CD8-positive, alpha-beta memory T cell (primary cell): ENCODE data around the gene MIPEP. TPM values are rescaled to one million over a fixed set of nuclear protein-coding genes. Genes with fewer than 3 reads are reported as not detected.
"Not testable (repeated sequence)": the region's sequence is repeated elsewhere in the genome, so short reads cannot be mapped to it uniquely, and the experiment has no call there.

Source experiments
- CTCF ChIA-PET: fragments of 350-600 bp; sonication (Branson Sonifier 250); formaldehyde crosslinking; loops from one replicate; lab custom pipeline; 2021; ENCODE audit warnings: antibody characterized with exemption; lab: Charles Lee
- POLR2A ChIA-PET: fragments of 350-600 bp; sonication (Branson Sonifier 250); formaldehyde crosslinking; loops from one replicate; lab custom pipeline; 2021; ENCODE audit warnings: antibody characterized with exemption; lab: Charles Lee
- DNase-seq, 5 donors: peaks; one replicate each; pipeline versions ENCODE4 v3.0.0 to v3.0.0-alpha.2; 2020 to 2022; ENCODE audit warnings: mixed read lengths in 1 of 5
- H3K27ac ChIP-seq: one replicate; pipeline ENCODE4 v1.7.0; 2013; ENCODE audit warnings: low read depth, mild to moderate bottlenecking, low read length, moderate library complexity
- H3K27me3 ChIP-seq: 2 replicates; pipeline ENCODE4 v1.7.0; 2013; ENCODE audit warnings: low read length, mild to moderate bottlenecking; ENCODE audit not compliant: insufficient read depth, poor library complexity, severe bottlenecking
- H3K36me3 ChIP-seq: 2 replicates; pipeline ENCODE4 v1.7.0; 2013; ENCODE audit warnings: mild to moderate bottlenecking, low read length, moderate library complexity; ENCODE audit not compliant: insufficient read depth
- H3K4me1 ChIP-seq: 2 replicates; pipeline ENCODE4 v1.7.0; 2013; ENCODE audit warnings: mild to moderate bottlenecking, low read length, moderate library complexity; ENCODE audit not compliant: insufficient read depth
- H3K4me3 ChIP-seq: 2 replicates; pipeline ENCODE4 v1.7.0; 2013; ENCODE audit warnings: mild to moderate bottlenecking, low read length
- H3K9me3 ChIP-seq: 2 replicates; pipeline ENCODE4 v1.7.0; 2013; ENCODE audit warnings: mild to moderate bottlenecking, low read length
- H3K27ac Mint-ChIP-seq, 8 donors: one replicate each; pipeline ENCODE4 v1.8.0; 2020 to 2021; ENCODE audit warnings: mixed read lengths in 8 of 8, mild to moderate bottlenecking in 6 of 8, inconsistent platforms in 3 of 8, moderate library complexity in 3 of 8
- H3K27me3 Mint-ChIP-seq, 2 donors: one replicate each; pipeline ENCODE4 v1.8.0; 2020 to 2021; ENCODE audit warnings: mixed read lengths in 2 of 2, mild to moderate bottlenecking in 1 of 2, moderate library complexity in 1 of 2
- H3K36me3 Mint-ChIP-seq, 3 donors: one replicate each; pipeline ENCODE4 v1.8.0; 2020 to 2021; ENCODE audit warnings: mixed read lengths in 3 of 3, inconsistent platforms in 1 of 3, mild to moderate bottlenecking in 1 of 3
- H3K4me1 Mint-ChIP-seq, 3 donors: one replicate each; pipeline ENCODE4 v1.8.0; 2020 to 2021; ENCODE audit warnings: mixed read lengths in 3 of 3, inconsistent platforms in 1 of 3, mild to moderate bottlenecking in 1 of 3
- H3K4me3 Mint-ChIP-seq, 7 donors: one replicate each; pipeline ENCODE4 v1.8.0; 2020 to 2021; ENCODE audit warnings: mixed read lengths in 7 of 7, mild to moderate bottlenecking in 6 of 7, moderate library complexity in 4 of 7, inconsistent platforms in 2 of 7
- H3K9me3 Mint-ChIP-seq, 5 donors: one replicate each; pipeline ENCODE4 v1.8.0; 2020 to 2022; ENCODE audit warnings: mixed read lengths in 5 of 5, mild to moderate bottlenecking in 3 of 5, moderate library complexity in 2 of 5, inconsistent platforms in 1 of 5
- polyA plus RNA-seq: library from polyadenylated mRNA; unstranded; fragments of 300-500 nt; fragmentation: Illumina TruSeq; gene quantifications from one replicate; pipeline ENCODE4 v1.2.3, GENCODE V29; 2021
- total RNA-seq, 2 experiments: library from RNA; stranded (reverse); gene quantifications; one replicate each; pipeline ENCODE4 v1.2.3, GENCODE V29; 2021

MIPEP gene
- total and polyA plus RNA-seq, 3 experiments from 2014 or later: 17.9 to 23.7 (median 18.8) TPM

DNA sequence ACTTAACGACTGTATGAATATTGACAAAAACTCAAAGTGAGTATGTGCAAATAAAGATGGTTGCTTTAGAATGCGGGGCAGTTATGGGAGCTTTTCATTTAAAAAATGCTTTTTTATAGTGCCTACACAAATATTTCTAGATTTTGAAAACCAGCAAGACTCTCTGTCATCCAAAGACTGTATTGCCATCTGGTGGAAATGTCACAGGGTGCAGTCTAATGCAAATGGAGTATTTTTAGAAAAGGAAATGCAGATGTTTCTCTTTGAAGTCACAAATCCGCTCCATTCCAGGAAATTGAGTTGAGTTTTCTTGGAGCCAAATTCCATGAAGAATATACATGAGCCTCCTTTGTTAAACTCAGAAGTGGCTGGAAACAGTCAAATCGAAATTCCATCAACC lies 10.4 kb upstream of the MIPEP start:
- POLR2A ChIA-PET: no interaction called here

DNA sequence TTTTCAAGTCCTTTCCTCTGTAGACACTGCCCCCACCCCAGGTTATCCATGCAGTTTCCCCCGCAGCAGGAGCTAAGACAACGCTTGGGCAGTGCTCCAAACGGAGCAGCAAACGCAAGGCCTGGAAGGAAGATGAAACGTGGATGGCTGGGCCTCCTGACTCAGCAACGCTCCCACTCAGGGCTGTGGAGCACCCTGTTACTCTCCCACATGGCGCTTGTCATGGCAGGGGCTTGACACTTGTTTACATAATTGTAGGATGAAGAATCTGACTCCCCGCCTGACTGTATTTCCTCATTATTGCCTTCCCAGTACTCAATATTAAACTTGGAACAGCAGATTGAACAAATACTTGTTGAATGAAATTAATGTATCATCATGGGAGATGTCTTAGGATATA lies 8.9 kb upstream of the MIPEP start:
- Mint-ChIP-seq H3K4me1 (peaks cover 2 to 6% (median 3%) of the 10 kb centered on the region in 3 donors), H3K27ac (no peak overlapping the region), H3K27me3 (peaks cover 19 to 44% of the 10 kb centered on the region in 2 donors), H3K4me3 (no peak overlapping the region), H3K36me3 (no peaks in the 10 kb centered on the region), H3K9me3 (no peaks in the 10 kb centered on the region)
- Histone ChIP-seq H3K4me1 (no peaks in the 10 kb centered on the region), H3K27me3 (peaks cover 15% of the 10 kb centered on the region), H3K27ac (no peak overlapping the region), H3K9me3 (no peaks in the 10 kb centered on the region), H3K36me3 (no peaks in the 10 kb centered on the region), H3K4me3 (no peak overlapping the region)
- ChIA-PET POLR2A (interaction anchor here (0.8 kb wide), 1 partner anchor 8 kb away, joined by 3 read pairs; no protein-coding TSS in a partner anchor), CTCF (interaction anchor here (2.0 kb wide), 1 partner anchor 9 kb away, joined by 9 read pairs; the partner anchor contains the start of gene MIPEP)
- no peak for DNase-seq

More for the DNA sequence above, 10.4 kb upstream of the MIPEP start:
- H3K4me3 Mint-ChIP-seq: no peak overlapping the region
- H3K9me3 Mint-ChIP-seq: no peaks in the 10 kb centered on the region
- Histone ChIP-seq H3K36me3 (no peaks in the 10 kb centered on the region), H3K4me1 (no peaks in the 10 kb centered on the region), H3K9me3 (no peaks in the 10 kb centered on the region), H3K27ac (no peak overlapping the region), H3K4me3 (no peak overlapping the region), H3K27me3 (peaks cover 23% of the 10 kb centered on the region)
- DNase-seq: peak in 2 of 5 donors; percentile 12 to 32
- peaks cover 28 to 50% of the 10 kb centered on the region in 2 donors for H3K27me3 Mint-ChIP-seq
- H3K4me1 Mint-ChIP-seq: peaks cover 3 to 13% (median 4%) of the 10 kb centered on the region in 3 donors
- no peaks in the 10 kb centered on the region for H3K36me3 Mint-ChIP-seq
- no peak overlapping the region for H3K27ac Mint-ChIP-seq
- CTCF ChIA-PET: interaction anchor here (1.4 to 2.5 kb wide), 3 partner anchors 10 to 20 kb away, joined by 3 to 9 read pairs (median 9); partner anchors contain the start of gene MIPEP

DNA sequence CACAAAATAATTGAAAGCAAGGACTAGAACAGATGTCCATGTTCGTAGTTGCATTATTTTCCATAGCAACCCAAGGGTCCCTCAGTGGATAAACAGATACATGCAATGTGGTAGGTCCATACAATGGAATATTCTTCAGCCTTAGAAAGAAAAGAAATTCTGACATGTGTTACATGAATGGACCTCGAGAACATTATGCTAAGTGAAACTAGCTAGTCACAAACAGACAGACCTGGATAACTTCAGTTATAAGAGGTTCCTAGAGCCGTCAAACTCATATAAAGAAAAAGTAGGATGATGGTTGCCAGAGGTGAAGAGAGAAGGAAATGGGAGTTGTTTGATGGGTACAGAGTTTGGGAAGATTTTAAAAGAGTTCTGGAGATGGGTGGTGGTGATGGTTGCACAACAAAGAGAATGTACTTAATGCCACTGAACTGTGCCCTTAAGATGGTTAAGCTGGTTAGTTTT lies 8.3 kb upstream of the MIPEP start, which contains the start of gene C1QTNF9B:
Gene C1QTNF9B (minus strand): TSS at position 51 of the 468 bp plus-strand sequence.
- not testable (repeated sequence) for H3K4me1 ChIP-seq, H3K9me3 Mint-ChIP-seq, H3K4me1 Mint-ChIP-seq, H3K36me3 ChIP-seq, H3K27ac Mint-ChIP-seq, H3K27me3 ChIP-seq, H3K4me3 ChIP-seq, H3K9me3 ChIP-seq, H3K4me3 Mint-ChIP-seq, H3K36me3 Mint-ChIP-seq, DNase-seq, H3K27ac ChIP-seq
- H3K27me3 Mint-ChIP-seq: peaks cover 15 to 38% of the 10 kb centered on the region in 2 donors
- CTCF ChIA-PET: interaction anchor here (2.0 kb wide), 1 partner anchor 8 kb away, joined by 9 read pairs; the partner anchor contains the start of gene MIPEP
- POLR2A ChIA-PET: interaction anchor here (0.8 kb wide), 1 partner anchor 8 kb away, joined by 3 read pairs; no protein-coding TSS in a partner anchor

DNA sequence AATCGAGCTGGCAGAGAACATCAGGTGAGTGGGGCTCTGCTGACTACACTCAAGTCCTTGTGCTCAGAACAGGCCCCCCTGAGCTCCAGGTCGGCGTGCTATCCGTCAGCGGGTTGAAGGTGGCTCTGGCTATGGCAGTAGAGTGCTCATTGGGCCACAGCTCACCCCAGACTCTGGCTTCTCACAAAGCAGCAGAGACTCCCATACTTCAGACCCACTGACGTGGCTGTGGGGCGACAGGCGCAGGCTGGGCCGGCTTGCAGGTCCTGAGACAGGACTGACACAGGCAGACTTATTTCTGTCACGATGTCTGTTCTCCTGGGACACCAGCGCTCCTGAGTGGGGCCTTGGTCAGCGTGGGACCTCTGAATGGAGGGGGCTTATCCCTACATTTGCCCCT lies 5.5 kb upstream of the MIPEP start:
- H3K27me3 ChIP-seq, H3K36me3 ChIP-seq, H3K27ac Mint-ChIP-seq, H3K4me1 ChIP-seq, DNase-seq, H3K9me3 Mint-ChIP-seq, H3K36me3 Mint-ChIP-seq, CTCF ChIA-PET, H3K4me3 ChIP-seq, H3K4me3 Mint-ChIP-seq, POLR2A ChIA-PET, H3K4me1 Mint-ChIP-seq, H3K27ac ChIP-seq, H3K9me3 ChIP-seq: not testable (repeated sequence)
- H3K27me3 Mint-ChIP-seq: peaks cover 4 to 19% of the 10 kb centered on the region in 2 donors

DNA sequence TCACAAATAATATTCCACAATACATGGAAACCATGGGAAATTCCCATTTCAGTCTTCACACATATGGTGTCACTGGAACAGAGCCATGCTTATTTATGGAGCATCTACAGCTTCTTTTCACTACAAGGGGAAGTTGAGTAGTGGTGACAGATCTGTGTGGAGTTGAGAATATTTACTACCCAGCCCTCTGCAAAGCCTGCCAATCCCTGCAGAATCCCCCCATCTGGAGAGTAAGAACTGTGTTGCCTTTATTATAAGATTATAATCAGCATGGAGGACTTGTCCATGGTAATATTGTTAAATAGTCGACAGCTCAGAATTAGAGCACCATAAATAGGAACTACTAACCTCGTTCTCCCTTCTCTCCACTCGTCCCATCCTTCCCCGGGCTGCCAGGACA lies 4.6 kb upstream of the MIPEP start:
- H3K4me3 Mint-ChIP-seq, DNase-seq, POLR2A ChIA-PET, H3K4me3 ChIP-seq, CTCF ChIA-PET, H3K27ac Mint-ChIP-seq, H3K27ac ChIP-seq, H3K36me3 Mint-ChIP-seq, H3K9me3 Mint-ChIP-seq, H3K27me3 ChIP-seq, H3K4me1 ChIP-seq, H3K36me3 ChIP-seq, H3K9me3 ChIP-seq: not testable (repeated sequence)
- Mint-ChIP-seq H3K4me1 (peaks cover 10 to 12% (median 10%) of the 10 kb centered on the region in 3 donors), H3K27me3 (peaks cover 4 to 15% of the 10 kb centered on the region in 2 donors)

DNA sequence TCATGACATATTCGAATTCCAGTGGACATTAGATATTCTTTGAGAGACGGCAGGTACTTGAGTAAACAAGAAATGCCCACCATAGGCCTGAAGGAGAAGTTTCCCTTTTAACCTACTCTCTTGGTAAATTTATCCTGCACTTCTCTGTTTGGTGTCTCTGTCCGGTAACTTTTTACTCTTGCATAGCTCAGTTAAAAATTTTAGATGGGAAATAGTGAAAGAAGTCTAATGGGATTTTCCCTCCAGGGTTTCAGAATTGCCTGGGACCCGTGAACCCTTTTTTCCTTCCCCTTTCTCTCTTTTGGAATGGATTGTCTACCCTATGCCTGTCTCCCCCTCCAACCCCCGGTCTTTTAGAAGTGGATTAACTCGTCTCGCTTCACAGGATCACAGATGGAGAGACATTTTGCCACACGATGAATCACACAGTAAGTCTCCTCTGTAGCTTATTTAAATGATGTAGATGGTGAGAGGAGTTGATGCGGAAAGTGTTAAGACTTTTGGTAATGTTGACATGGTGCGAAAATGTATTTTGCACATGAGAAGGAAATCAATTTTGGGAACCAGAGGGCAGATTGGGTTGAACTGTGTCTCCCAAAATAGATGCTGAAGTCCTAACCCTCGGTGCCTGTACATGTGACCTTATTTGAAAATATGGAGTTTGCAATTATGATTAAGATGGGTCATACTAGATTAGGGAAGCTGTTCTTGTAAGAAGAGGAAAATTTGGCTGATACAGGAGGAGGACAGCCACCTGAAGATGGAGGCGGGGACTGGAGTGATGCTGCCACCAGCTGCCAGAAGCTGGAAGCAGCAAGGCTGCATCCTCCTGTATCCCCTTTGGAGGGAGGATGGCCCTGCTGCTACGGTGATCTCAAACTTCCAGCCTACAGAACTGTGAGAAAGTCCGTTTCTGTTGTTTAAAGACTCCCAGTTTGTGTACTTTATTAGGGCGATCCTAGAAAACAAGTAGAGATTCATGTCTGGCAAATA lies 711 bp upstream of the MIPEP start:
- Mint-ChIP-seq H3K27ac (peak overlapping the region; percentile 67 to 94 (median 80)), H3K27me3 (peaks cover 0 to 2% of the 10 kb centered on the region in 2 donors)
- POLR2A ChIA-PET: interaction anchor here (0.6 kb wide), 1 partner anchor 8 kb away, joined by 3 read pairs; the partner anchor contains the start of gene C1QTNF9B

DNA sequence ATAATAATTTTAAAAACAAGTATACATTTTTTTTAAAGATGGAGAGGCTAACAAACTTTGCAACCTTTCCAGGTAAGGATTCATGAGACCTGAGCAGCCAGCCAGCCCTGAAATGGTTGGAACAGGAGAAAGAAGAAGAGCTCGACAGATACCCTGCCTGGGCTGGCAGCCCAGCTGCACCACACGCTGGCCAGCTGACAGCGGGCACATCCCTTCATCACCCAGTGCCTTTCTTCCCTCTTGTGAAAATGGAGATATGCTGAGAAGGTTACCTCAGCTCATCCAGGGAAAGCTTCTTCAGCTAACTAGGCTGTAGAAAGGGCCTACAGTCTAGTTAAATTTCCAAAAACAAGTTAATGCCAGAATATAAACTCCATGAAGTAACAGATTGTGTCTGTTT lies 4.8 kb downstream of the MIPEP start:
- peaks cover 14 to 19% (median 18%) of the 10 kb centered on the region in 3 donors for H3K4me1 Mint-ChIP-seq
- H3K27me3 ChIP-seq, H3K4me3 Mint-ChIP-seq, H3K4me3 ChIP-seq, H3K4me1 ChIP-seq, CTCF ChIA-PET, H3K9me3 Mint-ChIP-seq, POLR2A ChIA-PET, H3K36me3 ChIP-seq, H3K27ac Mint-ChIP-seq, H3K27me3 Mint-ChIP-seq, H3K9me3 ChIP-seq, DNase-seq, H3K27ac ChIP-seq: not testable (repeated sequence)
- peaks cover 6 to 43% (median 16%) of the 10 kb centered on the region in 3 donors for H3K36me3 Mint-ChIP-seq

More for the DNA sequence above, 711 bp upstream of the MIPEP start:
- Histone ChIP-seq H3K4me3 (peak overlapping the region; percentile 90), H3K36me3 (peaks cover 4% of the 10 kb centered on the region), H3K9me3 (no peaks in the 10 kb centered on the region), H3K27ac (no peak overlapping the region), H3K4me1 (peaks cover 9% of the 10 kb centered on the region), H3K27me3 (no peaks in the 10 kb centered on the region)
- H3K4me1 Mint-ChIP-seq: peaks cover 23 to 29% (median 26%) of the 10 kb centered on the region in 3 donors
- H3K36me3 Mint-ChIP-seq: peaks cover 2 to 5% (median 2%) of the 10 kb centered on the region in 3 donors
- no peaks in the 10 kb centered on the region for H3K9me3 Mint-ChIP-seq
- H3K4me3 Mint-ChIP-seq: peak overlapping the region; percentile 85 to 95 (median 90)
- CTCF ChIA-PET: interaction anchor here (1.0 to 2.3 kb wide), 7 partner anchors 8 to 422 kb away, joined by 3 to 9 read pairs (median 5); partner anchors contain the start of gene C1QTNF9B
- no peak for DNase-seq
